HepG2 (cell line): ENCODE data around the gene TANGO6. TPM values are rescaled to one million over a fixed set of nuclear protein-coding genes. Genes with fewer than 3 reads are reported as not detected.

ENCODE experiments used
- ARID4A ChIP-seq: sonication (generic); formaldehyde crosslinking; IDR thresholded peaks from 2 replicates; pipeline ENCODE4 v1.5.0; 2020; ENCODE audit warnings: mild to moderate bottlenecking, missing genetic modification reagents, borderline replicate concordance
- ATF4 ChIP-seq, 2 experiments: fragments of 450-650 bp in 1 of 2; sonication (generic) in 1 of 2; formaldehyde crosslinking; IDR thresholded peaks; 2 replicates each; pipeline versions ENCODE4 v1.5.0 to v1.8.0; 2020 to 2022; ENCODE audit warnings: mild to moderate bottlenecking in 1 of 2, missing genetic modification reagents in 1 of 2
- CTCF ChIP-seq: sonication (generic); formaldehyde crosslinking; IDR thresholded peaks from 2 replicates; pipeline ENCODE4 v1.5.0; 2020; ENCODE audit warnings: mild to moderate bottlenecking, missing genetic modification reagents, moderate library complexity
- KDM5B ChIP-seq: sonication (generic); formaldehyde crosslinking; IDR thresholded peaks from 2 replicates; pipeline ENCODE4 v1.4.0; 2020; ENCODE audit warnings: missing genetic modification reagents, mild to moderate bottlenecking, borderline replicate concordance
- MED8 ChIP-seq: sonication (generic); formaldehyde crosslinking; IDR thresholded peaks from 2 replicates; pipeline ENCODE4 v1.8.1; 2023; ENCODE audit warnings: mild to moderate bottlenecking, missing genetic modification reagents; ENCODE audit not compliant: insufficient replicate concordance
- NCOA2 ChIP-seq: sonication (generic); formaldehyde crosslinking; IDR thresholded peaks from 2 replicates; pipeline ENCODE4 v1.8.0; 2022; ENCODE audit warnings: inconsistent platforms
- PBX2 ChIP-seq: IDR thresholded peaks from 2 replicates; pipeline ENCODE4 v1.6.1; 2016; ENCODE audit warnings: control low read depth
- SIN3A ChIP-seq: IDR thresholded peaks from 2 replicates; pipeline ENCODE4 v1.6.1; 2011; ENCODE audit warnings: low read depth, mild to moderate bottlenecking, control low read depth, low read length, borderline replicate concordance
- SRSF9 ChIP-seq: fragments of 200-400 bp; formaldehyde crosslinking; IDR thresholded peaks from 2 replicates; pipeline ENCODE4 v1.6.1; 2018; ENCODE audit warnings: borderline replicate concordance, mild to moderate bottlenecking, low read depth, low read length; ENCODE audit not compliant: insufficient read depth, poor library complexity, severe bottlenecking
- SUZ12 ChIP-seq: fragments of 150-350 bp; IDR thresholded peaks from 2 replicates; pipeline ENCODE4 v1.6.1; 2014; ENCODE audit warnings: low read depth, low read length
- TCF7 ChIP-seq: sonication (generic); IDR thresholded peaks from 2 replicates; pipeline ENCODE4 v1.6.1; 2016; ENCODE audit warnings: antibody characterized with exemption, low read depth
- ZBTB2 ChIP-seq: sonication (generic); formaldehyde crosslinking; IDR thresholded peaks from 2 replicates; pipeline ENCODE4 v1.8.0; 2022; ENCODE audit warnings: low read depth, missing genetic modification reagents
- ZNF326 ChIP-seq: sonication (generic); formaldehyde crosslinking; IDR thresholded peaks from 2 replicates; pipeline ENCODE4 v1.4.0; 2020; ENCODE audit warnings: missing genetic modification reagents, borderline replicate concordance
- ZNF343 ChIP-seq: sonication (generic); formaldehyde crosslinking; IDR thresholded peaks from 2 replicates; pipeline ENCODE4 v1.4.0; 2020; ENCODE audit warnings: mild to moderate bottlenecking, missing genetic modification reagents
- ZNF576 ChIP-seq: sonication (generic); formaldehyde crosslinking; IDR thresholded peaks from 2 replicates; pipeline ENCODE4 v1.4.0; 2020; ENCODE audit warnings: mild to moderate bottlenecking, missing genetic modification reagents
- ZNF619 ChIP-seq: sonication (generic); formaldehyde crosslinking; IDR thresholded peaks from 2 replicates; pipeline ENCODE4 v1.4.0; 2020; ENCODE audit warnings: mild to moderate bottlenecking, missing genetic modification reagents
- ZSCAN22 ChIP-seq: sonication (generic); formaldehyde crosslinking; IDR thresholded peaks from 2 replicates; pipeline ENCODE4 v1.4.0; 2020; ENCODE audit warnings: mild to moderate bottlenecking, missing genetic modification reagents
- polyA plus RNA-seq, 8 experiments: library from polyadenylated mRNA; depleted of rRNA in 3 of 8; stranded (reverse) in 7 of 8; unstranded in 1 of 8; fragments of >200 nt; fragmentation: Illumina TruSeq in 4 of 8; extraction: Trizol in 4 of 8; gene quantifications; 2 replicates each; pipeline versions ENCODE4 v1.2.1 to v1.2.3, GENCODE V29; 2011 to 2016; ENCODE audit warnings: low read depth in 4 of 8, missing spikeins in 1 of 8, mixed read lengths in 1 of 8; ENCODE audit not compliant: insufficient read depth in 1 of 8
- total RNA-seq, 5 experiments: library from RNA; depleted of rRNA; stranded (reverse); fragments of >200 nt; fragmentation: Illumina TruSeq; extraction: Trizol; gene quantifications; 2 replicates each; pipeline ENCODE4 v1.2.3, GENCODE V29; 2016; ENCODE audit warnings: low read depth in 1 of 5

Gene TANGO6
- total and polyA plus RNA-seq, 2 of the 13 experiments (the other 11 are each of a cell fraction or from before 2014, with no cell fraction given) = 7.2 to 13.3 TPM

- TF ChIP-seq ZNF343 (CRISPR knock-in tag) (0 out of 2 replicates have a peak, but pooled peaks have one; percentile 24), SRSF9 (no peak), KDM5B (no peak), SUZ12 (no peak), PBX2 (no peak), ZNF619 (CRISPR knock-in tag) (no peak), ZBTB2 (no peak), MED8 (CRISPR knock-in tag) (no peak), TCF7 (peak; percentile 49; the same call in 1 of the 2 replicates), CTCF (CRISPR knock-in tag) (no peak), ARID4A (CRISPR knock-in tag) (no peak), SIN3A (no peak), ZSCAN22 (CRISPR knock-in tag) (no peak), NCOA2 (CRISPR knock-in tag) (0 out of 2 replicates have a peak, but pooled peaks have one; percentile 14), ZNF326 (CRISPR knock-in tag) (no peak), ZNF576 (CRISPR knock-in tag) (no peak), ATF4 (CRISPR knock-in tag; IDR thresholded peaks at IDR 0.05) (no peak)
Measured at GRCh38 chr16:68873635-68874471, 30.5 kb downstream of the TANGO6 start (continued).
